Inflammatory macrophage treated with lipopolysaccharide for 4 hours (primary cell): ENCODE results near the gene ZNF683.
"Not testable (repeated sequence)": the region's sequence is repeated elsewhere in the genome, so short reads cannot be mapped to it uniquely, and the experiment has no call there.

Source experiments
- DNase-seq: peaks from one replicate; pipeline ENCODE4 v3.0.0-alpha.2; 2020

Gene ZNF683

GRCh38 chr1:26335774-26336476, 36.6 kb downstream of the ZNF683 start:
- peak; percentile 42 for DNase-seq

- DNase-seq, result not testable (repeated sequence)
These were observed 39.2 kb downstream of the ZNF683 start for GRCh38 chr1:26333312-26333711.

GRCh38 chr1:26330276-26330675, 42.3 kb downstream of the ZNF683 start:
- no peak for DNase-seq

- DNase-seq, result not testable (repeated sequence)
These were observed 43.2 kb downstream of the ZNF683 start for GRCh38 chr1:26329380-26329779.

- DNase-seq, result no peak
These were observed 44.0 kb downstream of the ZNF683 start for GRCh38 chr1:26328597-26328996.

- no peak for DNase-seq
These were observed 44.6 kb downstream of the ZNF683 start for GRCh38 chr1:26327956-26328362.

- no peak for DNase-seq
These were observed 48.0 kb downstream of the ZNF683 start for GRCh38 chr1:26324550-26324949.

- DNase-seq, result no peak
These were observed 49.2 kb downstream of the ZNF683 start for GRCh38 chr1:26323382-26323781.

GRCh38 chr1:26322042-26322331, 50.6 kb downstream of the ZNF683 start:
- no peak for DNase-seq

GRCh38 chr1:26321315-26322041, 51.1 kb downstream of the ZNF683 start:
- peak; percentile 89 for DNase-seq

GRCh38 chr1:26320896-26321295, 51.7 kb downstream of the ZNF683 start:
- DNase-seq, result no peak

GRCh38 chr1:26318338-26319064, 54.0 kb downstream of the ZNF683 start:
- peak; percentile 93 for DNase-seq

- DNase-seq, result no peak
These were observed 54.8 kb downstream of the ZNF683 start, which contains the start of gene CD52 for GRCh38 chr1:26317612-26318337. Gene CD52 (plus strand): TSS chr1:26317958. CDS start chr1:26318018, 60 bp downstream.

- peak; percentile 43 for DNase-seq
These were observed 55.4 kb downstream of the ZNF683 start for GRCh38 chr1:26317146-26317545.

- no peak for DNase-seq
These were observed 56.4 kb downstream of the ZNF683 start for GRCh38 chr1:26315874-26316850.

GRCh38 chr1:26314501-26314900, 58.0 kb downstream of the ZNF683 start:
- DNase-seq, result peak; percentile 38
